PC-3 (cell line): ENCODE data around the gene C9orf85. TPM values are rescaled to one million over a fixed set of nuclear protein-coding genes. Genes with fewer than 3 reads are reported as not detected.

Source experiments
- ATAC-seq: fragments of 200-7000 bp; cut with Tn5 transposase; 2 replicates; pipeline ENCODE4 v1.9.1; 2020; ENCODE audit warnings: mild to moderate bottlenecking, moderate library complexity
- BruUV-seq: library from RNA; stranded (reverse); fragments of 400-500 nt; replicated peaks from 2 replicates; lab custom pipeline; 2021; lab: Mats Ljungman, UMichigan
- CTCF ChIA-PET: fragments of 300-600 bp; sonication (Branson Sonifier 250); formaldehyde crosslinking; loops from one replicate; lab custom pipeline; 2022; ENCODE audit warnings: antibody characterized with exemption; lab: Charles Lee
- POLR2A ChIA-PET: fragments of 300-600 bp; sonication (Branson Sonifier 250); formaldehyde crosslinking; loops from one replicate; lab custom pipeline; 2022; ENCODE audit warnings: antibody characterized with exemption; ENCODE audit not compliant: unreplicated experiment; lab: Charles Lee
- DNase-seq: peaks from one replicate; pipeline ENCODE4 v3.0.0-alpha.2; 2015
- H2AFZ ChIP-seq: fragments of 300-600 bp; sonication (generic); 2 replicates; pipeline ENCODE4 v1.6.0; 2016; ENCODE audit warnings: antibody characterized with exemption, low read length
- H3F3A ChIP-seq: fragments of 300-600 bp; sonication (generic); one replicate; pipeline ENCODE4 v1.6.0; 2017; ENCODE audit warnings: antibody characterized with exemption, low read length, control low read depth, mild to moderate bottlenecking; ENCODE audit not compliant: unreplicated experiment
- H3K27ac ChIP-seq: fragments of 300-600 bp; sonication (generic); 2 replicates; pipeline ENCODE4 v1.5.1; 2016; ENCODE audit warnings: mild to moderate bottlenecking, low read length
- H3K27me3 ChIP-seq: fragments of 300-600 bp; sonication (generic); 2 replicates; pipeline ENCODE4 v1.6.1; 2016; ENCODE audit warnings: low read length, mixed read lengths
- H3K36me3 ChIP-seq: fragments of 300-600 bp; sonication (generic); 2 replicates; pipeline ENCODE4 v1.6.1; 2016; ENCODE audit warnings: low read depth, mixed run types, low read length, mixed read lengths
- H3K4me1 ChIP-seq: fragments of 300-600 bp; sonication (generic); 2 replicates; pipeline ENCODE4 v1.5.1; 2016; ENCODE audit warnings: low read length; ENCODE audit not compliant: insufficient read depth
- H3K4me2 ChIP-seq: fragments of 300-600 bp; sonication (generic); 2 replicates; pipeline ENCODE4 v1.6.0; 2016; ENCODE audit warnings: low read length
- H3K4me3 ChIP-seq: fragments of 300-600 bp; sonication (generic); 2 replicates; pipeline ENCODE4 v1.5.1; 2016; ENCODE audit warnings: mild to moderate bottlenecking, low read length, mixed read lengths
- H3K79me2 ChIP-seq: fragments of 300-600 bp; sonication (generic); 2 replicates; pipeline ENCODE4 v1.6.1; 2017; ENCODE audit warnings: low read length, mixed read lengths
- H3K9ac ChIP-seq: fragments of 300-600 bp; sonication (generic); 2 replicates; pipeline ENCODE4 v1.6.0; 2016; ENCODE audit warnings: mild to moderate bottlenecking, low read length
- H3K9me2 ChIP-seq: fragments of 300-600 bp; sonication (generic); replicated peaks from 2 replicates; pipeline ENCODE4 v1.6.1; 2016; ENCODE audit warnings: mixed run types, low read length, mixed read lengths
- H3K9me3 ChIP-seq: fragments of 300-600 bp; sonication (generic); 2 replicates; pipeline ENCODE4 v1.6.1; 2016; ENCODE audit warnings: low read length, mixed read lengths
- H4K20me1 ChIP-seq: fragments of 300-600 bp; sonication (generic); 2 replicates; pipeline ENCODE4 v1.6.1; 2016; ENCODE audit warnings: low read length, mixed read lengths
- CTCF ChIP-seq: fragments of 300-600 bp; sonication (generic); conservative IDR thresholded peaks from 2 replicates; pipeline ENCODE4 v1.5.1; 2017; ENCODE audit warnings: antibody characterized with exemption, low read depth, mild to moderate bottlenecking, low read length
- EZH2 ChIP-seq: fragments of 300-600 bp; sonication (generic); IDR thresholded peaks from one replicate; pipeline ENCODE4 v1.6.1; 2017; ENCODE audit warnings: antibody characterized with exemption, mild to moderate bottlenecking, low read length; ENCODE audit not compliant: unreplicated experiment
- EZH2phosphoT487 ChIP-seq: fragments of 300-600 bp; sonication (generic); IDR thresholded peaks from 2 replicates; pipeline ENCODE4 v1.6.1; 2018; ENCODE audit warnings: mild to moderate bottlenecking, antibody characterized with exemption, low read length, borderline replicate concordance
- intact Hi-C: fragments of 100-400 bp; cut with micrococcal nuclease; formaldehyde crosslinking; loops from 2 replicates; pipeline ENCODE4 v1.9.0; 2023
- total RNA-seq: library from RNA; depleted of rRNA; stranded (reverse); fragments of >200 nt; gene quantifications from 2 replicates; pipeline ENCODE4 v1.2.3, GENCODE V29; 2014

The C9orf85 gene
- total RNA-seq, 1 experiment from 2014 or later, result 7.9 TPM

- DNase-seq (no peak), ATAC-seq (no peak)
- Histone ChIP-seq H3K9me3 (no peaks in the 10 kb centered on the region), H3K27ac (no peak overlapping the region), H4K20me1 (peaks cover 8% of the 10 kb centered on the region; the same call in 1 of the 2 replicates), H3F3A (no peaks in the 10 kb centered on the region), H3K4me2 (no peak overlapping the region), H2AFZ (no peak overlapping the region), H3K27me3 (no peaks in the 10 kb centered on the region), H3K4me3 (no peak overlapping the region), H3K9ac (no peak overlapping the region), H3K9me2 (no peaks in the 10 kb centered on the region), H3K79me2 (peaks cover 79% of the 10 kb centered on the region), H3K4me1 (peaks cover 4% of the 10 kb centered on the region; the same call in 1 of the 2 replicates), H3K36me3 (0 out of 2 replicates have a peak, but pooled peaks cover under 1% of the 10 kb centered on the region)
- POLR2A ChIA-PET, result no interaction called here
- TF ChIP-seq EZH2, result no peak
- no peak for TF ChIP-seq EZH2phosphoT487
- TF ChIP-seq CTCF, result no peak
- BruUV-seq, result no TSS peak
- CTCF ChIA-PET, result no interaction called here
- intact Hi-C loops, result loop anchor here (10.0 kb wide), 1 partner anchor 109 kb away; no protein-coding TSS in a partner anchor
Observed at GRCh38 chr9:71915495-71915894, 4.1 kb downstream of the C9orf85 start.

DNA sequence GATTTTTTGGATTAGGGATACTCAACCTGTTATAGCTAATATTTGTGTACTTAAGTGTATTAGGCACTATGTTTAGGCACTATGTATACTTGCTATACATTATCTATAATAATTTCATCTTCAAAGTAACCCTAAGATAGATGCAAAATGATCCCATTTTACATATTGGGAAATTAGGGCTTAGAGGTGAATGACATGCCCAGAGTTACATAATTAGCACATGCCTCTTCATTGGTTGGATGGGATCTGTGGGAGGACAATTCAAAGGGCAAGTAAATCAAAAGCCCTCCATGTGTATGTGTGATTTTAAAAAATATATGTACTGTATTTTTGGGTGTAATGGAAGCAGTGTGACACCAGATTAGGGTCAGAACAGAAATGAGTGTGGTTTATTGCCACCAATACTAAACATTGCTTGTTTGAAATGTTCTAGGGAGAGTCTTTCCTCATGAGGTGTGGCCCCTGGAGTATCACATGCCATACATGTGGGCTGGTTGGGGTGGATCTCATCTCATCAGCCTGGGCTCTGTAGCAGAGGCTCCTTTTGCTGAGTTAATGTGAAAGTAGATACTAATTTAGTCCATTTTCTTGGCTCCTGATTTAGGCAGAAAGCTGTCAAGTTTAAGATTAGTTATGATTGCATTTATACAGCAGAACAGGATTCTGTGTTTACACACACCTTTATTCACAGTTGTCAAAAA is 5.5 kb downstream of the C9orf85 start:
- no peaks in the 10 kb centered on the region for H3K27me3 ChIP-seq
- peaks cover 79% of the 10 kb centered on the region for H3K79me2 ChIP-seq
- no peak overlapping the region for H3K9ac ChIP-seq
- H3K4me2 ChIP-seq, result no peak overlapping the region
- H3K9me3 ChIP-seq, result no peaks in the 10 kb centered on the region
- peaks cover 8% of the 10 kb centered on the region; the same call in 1 of the 2 replicates for H4K20me1 ChIP-seq
- intact Hi-C loops, result loop anchor here (10.0 kb wide), 1 partner anchor 108 kb away; no protein-coding TSS in a partner anchor
- CTCF ChIA-PET, result no interaction called here
- 0 out of 2 replicates have a peak, but pooled peaks cover 2% of the 10 kb centered on the region for H3K36me3 ChIP-seq
- POLR2A ChIA-PET, result no interaction called here
- no peaks in the 10 kb centered on the region for H3F3A ChIP-seq
- TF ChIP-seq CTCF (no peak), EZH2phosphoT487 (no peak), EZH2 (no peak)
- H3K27ac ChIP-seq, result no peak overlapping the region
- no TSS peak for BruUV-seq
- no peaks in the 10 kb centered on the region for H3K9me2 ChIP-seq
- H3K4me1 ChIP-seq, result peaks cover 12% of the 10 kb centered on the region
- ATAC-seq (no peak), DNase-seq (no peak)
- no peak overlapping the region for H3K4me3 ChIP-seq
- no peak overlapping the region for H2AFZ ChIP-seq

DNA sequence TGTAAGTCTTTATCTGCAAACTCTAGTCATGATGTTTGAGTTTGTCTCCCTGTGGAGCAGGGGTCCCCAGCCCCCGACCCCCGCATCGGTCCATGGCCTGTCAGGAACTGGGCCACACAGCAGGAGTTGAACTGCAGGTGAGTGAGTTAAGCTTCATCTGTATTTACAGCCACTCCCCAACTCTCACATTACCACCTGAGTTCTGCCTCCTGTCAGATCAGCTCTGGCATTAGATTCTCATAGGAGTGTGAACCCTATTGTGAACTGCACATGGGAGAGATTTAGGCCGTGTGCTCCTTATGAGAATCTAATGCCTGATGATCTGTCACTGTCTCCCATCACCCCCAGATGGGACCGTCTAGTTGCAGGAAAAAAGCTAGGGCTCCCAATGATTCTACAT is 7.0 kb downstream of the C9orf85 start:
- Histone ChIP-seq H3K27ac (no peak overlapping the region), H3K79me2 (peaks cover 71% of the 10 kb centered on the region), H3K4me3 (no peak overlapping the region), H3K9me2 (no peaks in the 10 kb centered on the region), H2AFZ (no peak overlapping the region), H3K9ac (no peak overlapping the region), H3K27me3 (no peaks in the 10 kb centered on the region), H3K36me3 (peaks cover 2% of the 10 kb centered on the region; the same call in 1 of the 2 replicates), H3F3A (no peaks in the 10 kb centered on the region), H3K9me3 (no peaks in the 10 kb centered on the region), H3K4me1 (peaks cover 8% of the 10 kb centered on the region), H4K20me1 (peaks cover 8% of the 10 kb centered on the region; the same call in 1 of the 2 replicates), H3K4me2 (no peak overlapping the region)
- ATAC-seq, result no peak
- TF ChIP-seq EZH2phosphoT487, result no peak
- no peak for TF ChIP-seq CTCF
- no peak for TF ChIP-seq EZH2
- ChIA-PET POLR2A (no interaction called here), CTCF (no interaction called here)
- no TSS peak for BruUV-seq
- DNase-seq, result no peak
- intact Hi-C loops, result loop anchor here (10.0 kb wide), 1 partner anchor 106 kb away; no protein-coding TSS in a partner anchor
